ENCODE data around the gene SLC35F1.

The SLC35F1 gene

GRCh38 chr6:118292558-118292957, 385.5 kb downstream of the SLC35F1 start:
- no peak for DNase-seq (ENCODE audit: low read depth in 1 of 2, low spot score in 1 of 2)
- no peak overlapping the region for H3K27ac ChIP-seq (replicated peaks)
- H3K27me3 ChIP-seq (ENCODE audit: insufficient read depth, poor library complexity, severe bottlenecking), result no peaks in the 10 kb centered on the region
- no peak overlapping the region for H3K4me3 ChIP-seq (replicated peaks; ENCODE audit: insufficient read depth, low read length)
- TF ChIP-seq POLR2AphosphoS5 (IDR thresholded peaks at IDR 0.05; ENCODE audit: low read depth) (no peak), REST (IDR thresholded peaks at IDR 0.05; ENCODE audit: insufficient replicate concordance, low read depth) (no peak), SPI1 (IDR thresholded peaks at IDR 0.05; ENCODE audit: borderline replicate concordance, low read depth) (no peak), CTCF (IDR thresholded peaks at IDR 0.05; ENCODE audit: insufficient read depth, low read length) (no peak), GABPA (IDR thresholded peaks at IDR 0.05; ENCODE audit: low read depth) (no peak)

GRCh38 chr6:118294906-118295305, 387.8 kb downstream of the SLC35F1 start:
- H3K27ac ChIP-seq (replicated peaks), result no peak overlapping the region
- no peaks in the 10 kb centered on the region for H3K27me3 ChIP-seq (ENCODE audit: insufficient read depth, poor library complexity, severe bottlenecking)
- DNase-seq (ENCODE audit: low read depth in 1 of 2, low spot score in 1 of 2), result no peak
- TF ChIP-seq REST (IDR thresholded peaks at IDR 0.05; ENCODE audit: insufficient replicate concordance, low read depth) (no peak), GABPA (IDR thresholded peaks at IDR 0.05; ENCODE audit: low read depth) (no peak), CTCF (IDR thresholded peaks at IDR 0.05; ENCODE audit: insufficient read depth, low read length) (no peak), POLR2AphosphoS5 (IDR thresholded peaks at IDR 0.05; ENCODE audit: low read depth) (no peak), SPI1 (IDR thresholded peaks at IDR 0.05; ENCODE audit: borderline replicate concordance, low read depth) (no peak)
- H3K4me3 ChIP-seq (replicated peaks; ENCODE audit: insufficient read depth, low read length), result no peak overlapping the region

- no peak for TF ChIP-seq POLR2AphosphoS5 (IDR thresholded peaks at IDR 0.05; ENCODE audit: low read depth)
- no peak for TF ChIP-seq CTCF (IDR thresholded peaks at IDR 0.05; ENCODE audit: insufficient read depth, low read length)
- TF ChIP-seq SPI1 (IDR thresholded peaks at IDR 0.05; ENCODE audit: borderline replicate concordance, low read depth), result no peak
- no peak for TF ChIP-seq REST (IDR thresholded peaks at IDR 0.05; ENCODE audit: insufficient replicate concordance, low read depth)
- no peak for TF ChIP-seq GABPA (IDR thresholded peaks at IDR 0.05; ENCODE audit: low read depth)
- H3K4me3 ChIP-seq (replicated peaks; ENCODE audit: insufficient read depth, low read length), result no peak overlapping the region
- no peak for DNase-seq (ENCODE audit: low read depth in 1 of 2, low spot score in 1 of 2)
- no peaks in the 10 kb centered on the region for H3K27me3 ChIP-seq (ENCODE audit: insufficient read depth, poor library complexity, severe bottlenecking)
- H3K27ac ChIP-seq (replicated peaks), result no peak overlapping the region
These were observed 388.3 kb downstream of the SLC35F1 start for GRCh38 chr6:118295336-118295735.

All from HL-60 (cell line).